Heart right ventricle (tissue), 16 donors: Measurements from ENCODE around the gene SH3RF2. TPM values are rescaled to one million over a fixed set of nuclear protein-coding genes. Genes with fewer than 3 reads are reported as not detected.
A peak's percentile ranks its signal among the peaks of the same experiment; 100 is the strongest.

Experiments used
- ATAC-seq, 8 donors: fragments of 200-7000 bp; cut with Tn5 transposase; one replicate each; pipeline ENCODE4 v1.9.1; 2020; ENCODE audit warnings: mild to moderate bottlenecking in 8 of 8, moderate library complexity in 8 of 8, moderate number of reproducible peaks in 1 of 8
- DNase-seq, 2 donors: peaks; one replicate each; pipeline ENCODE4 v3.0.0-alpha.2; 2020
- H3K27ac ChIP-seq, 10 donors: fragments of 200-600 bp; sonication (generic) in 2 of 10; one replicate each; pipeline versions ENCODE4 v1.5.0 to v1.8.0; 2020 to 2022; ENCODE audit warnings: mild to moderate bottlenecking in 3 of 10
- H3K27me3 ChIP-seq, 7 donors: fragments of 200-600 bp; one replicate each; pipeline ENCODE4 v1.8.0; 2021 to 2022; ENCODE audit warnings: mild to moderate bottlenecking in 2 of 7
- H3K36me3 ChIP-seq, 9 donors: fragments of 200-600 bp; sonication (generic) in 1 of 9; one replicate each; pipeline versions ENCODE4 v1.5.0 to v1.8.0; 2020 to 2022; ENCODE audit warnings: mild to moderate bottlenecking in 2 of 9
- H3K4me1 ChIP-seq, 9 donors: fragments of 200-600 bp; sonication (generic) in 1 of 9; one replicate each; pipeline versions ENCODE4 v1.5.0 to v1.8.0; 2020 to 2022; ENCODE audit warnings: mild to moderate bottlenecking in 4 of 9
- H3K4me3 ChIP-seq, 10 donors: fragments of 200-600 bp; sonication (generic) in 2 of 10; one replicate each; pipeline versions ENCODE4 v1.5.0 to v1.8.0; 2020 to 2022; ENCODE audit warnings: mild to moderate bottlenecking in 7 of 10, moderate library complexity in 2 of 10
- H3K9me3 ChIP-seq, 11 donors: fragments of 200-600 bp in 10 of 11; sonication (generic) in 2 of 11; one replicate each; pipeline versions ENCODE4 v1.5.0 to v1.8.0; 2013 to 2022; ENCODE audit warnings: mild to moderate bottlenecking in 2 of 11, control low read depth in 1 of 11, moderate library complexity in 1 of 11
- WGBS, 2 donors: extraction: QIAGEN DNeasy Blood & Tissue Kit; methylation state at CpG; one replicate each; pipeline ENCODE4 v1.1.7; 2013; ENCODE audit warnings: inconsistent platforms in 1 of 2; 5-methylcytosine and 5-hydroxymethylcytosine counted together
- intact Hi-C, 10 donors: fragments of 100-400 bp; cut with DNase I; formaldehyde crosslinking; loops; one replicate each; pipeline versions ENCODE4 v1.11.1 to v1.14.2; 2022
- polyA plus RNA-seq, 2 donors: library from polyadenylated mRNA; stranded (reverse); fragments of 200-250 nt; gene quantifications; one replicate each; pipeline ENCODE4 v1.2.3, GENCODE V29; 2013
- total RNA-seq, 10 donors: library from RNA; stranded (reverse); fragmentation: NEBNext Ultra II Directional in 3 of 10; extraction: Animal tissue kit (Norgen Biotek cat#: 25700) in 3 of 10; gene quantifications; one replicate each; pipeline versions ENCODE4 v1.2.1 to v1.2.4, GENCODE V29; 2021 to 2023
- TF ChIP-seq, protein P1 (sequence below), 9 donors: fragments of 200-600 bp; sonication (generic) in 2 of 9; IDR thresholded peaks; one replicate each; pipeline versions ENCODE4 v1.5.0 to v1.8.0; 2021 to 2022; ENCODE audit warnings: antibody characterized with exemption in 9 of 9, mild to moderate bottlenecking in 5 of 9, moderate library complexity in 1 of 9
- donor health status: Arrhythmogenic right ventricular cardiomyopathy.
- donor health status: ischemic (EF 13 %, LVEDD 7.1; RV severe dilation, severe dysfunction).
- donor health status: healthy with polysubstance abuse.
- donor health status: DM: no; HTN: yes; CAD: no.
- donor health status: DM: no; HTN: no; CAD: no.
- donor health status: ischemic (EF 25% LVEDD 6.9; RV normal size, moderate dysfunction).
- donor health status: ischemic (EF 25% LVEDD 5.7; RV mildly dilated, moderate dysfunction).
- donor health status: healthy.
- donor health status: DM: yes; HTN: yes; CAD: no.
- donor health status: Ischemic cardiomyopathy.
- donor health status: ischemic (EF 35%, LVEDD 5.7; RV mildly dilated, moderate dysfunction).
- donor health status: nonischemic (EF 11% LVEDD 7.7; RV severe dilation, severe dysfunction).
- donor health status: DM: yes; HTN: yes; CAD: no.
- donor health status: PGD.
- donor health status: ischemic (EF 29% LVEDD 5.4; RV normal size, mild dysfunction).
- donor health status: nonischemic (EF 23%, LVEDD 6.1; RV moderate dilation, normal function).

The SH3RF2 gene
- total and polyA plus RNA-seq, 12 donors = 32.9 to 887 (median 219) TPM

- no peak for DNase-seq
- peaks cover 0 to 16% (median 5%) of the 10 kb centered on the region in 11 donors for H3K9me3 ChIP-seq
- H3K27me3 ChIP-seq = no peaks in the 10 kb centered on the region
- WGBS, 2 donors = 57 to 65% methylated on average over 3 of the region's 3 CpGs
- ATAC-seq = no peak
- H3K4me3 ChIP-seq = no peak overlapping the region
- H3K27ac ChIP-seq = no peak overlapping the region
- intact Hi-C loops = no loop called here
- no peaks in the 10 kb centered on the region for H3K4me1 ChIP-seq
- H3K36me3 ChIP-seq = no peaks in the 10 kb centered on the region
- TF ChIP-seq, protein P1, sequence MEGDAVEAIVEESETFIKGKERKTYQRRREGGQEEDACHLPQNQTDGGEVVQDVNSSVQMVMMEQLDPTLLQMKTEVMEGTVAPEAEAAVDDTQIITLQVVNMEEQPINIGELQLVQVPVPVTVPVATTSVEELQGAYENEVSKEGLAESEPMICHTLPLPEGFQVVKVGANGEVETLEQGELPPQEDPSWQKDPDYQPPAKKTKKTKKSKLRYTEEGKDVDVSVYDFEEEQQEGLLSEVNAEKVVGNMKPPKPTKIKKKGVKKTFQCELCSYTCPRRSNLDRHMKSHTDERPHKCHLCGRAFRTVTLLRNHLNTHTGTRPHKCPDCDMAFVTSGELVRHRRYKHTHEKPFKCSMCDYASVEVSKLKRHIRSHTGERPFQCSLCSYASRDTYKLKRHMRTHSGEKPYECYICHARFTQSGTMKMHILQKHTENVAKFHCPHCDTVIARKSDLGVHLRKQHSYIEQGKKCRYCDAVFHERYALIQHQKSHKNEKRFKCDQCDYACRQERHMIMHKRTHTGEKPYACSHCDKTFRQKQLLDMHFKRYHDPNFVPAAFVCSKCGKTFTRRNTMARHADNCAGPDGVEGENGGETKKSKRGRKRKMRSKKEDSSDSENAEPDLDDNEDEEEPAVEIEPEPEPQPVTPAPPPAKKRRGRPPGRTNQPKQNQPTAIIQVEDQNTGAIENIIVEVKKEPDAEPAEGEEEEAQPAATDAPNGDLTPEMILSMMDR (IDR thresholded peaks at IDR 0.05) = no peak
Measured at GRCh38 chr5:145903867-145904266, 32.5 kb upstream of the SH3RF2 start.

DNA sequence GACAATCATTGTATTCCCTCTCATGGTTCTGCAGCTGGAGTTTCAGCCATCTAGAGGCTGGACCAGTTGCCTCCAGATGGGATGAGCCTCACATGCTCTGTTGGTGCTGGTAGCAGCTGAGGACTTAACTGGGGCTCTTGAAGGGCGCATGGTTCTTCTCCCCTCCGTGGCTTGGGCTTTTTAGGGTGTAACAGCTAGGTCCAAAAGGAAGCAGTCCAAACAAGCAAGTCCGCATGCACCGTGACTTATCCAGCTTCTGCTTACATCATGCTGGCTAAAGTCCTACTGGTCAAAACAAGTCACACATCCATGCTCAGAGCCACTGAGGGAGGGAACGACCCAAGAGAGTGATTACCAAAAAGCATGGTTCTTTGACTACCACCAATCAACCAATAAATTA is 31.6 kb upstream of the SH3RF2 start:
- intact Hi-C loops = loop anchor here in 1 of 10 donors (5.0 kb wide), 1 partner anchor 143 kb away; no protein-coding TSS in a partner anchor
- 80 to 85% methylated on average over 5 of the region's 5 CpGs for WGBS, 2 donors
- H3K9me3 ChIP-seq = peaks cover 0 to 9% (median 0%) of the 10 kb centered on the region in 11 donors

DNA sequence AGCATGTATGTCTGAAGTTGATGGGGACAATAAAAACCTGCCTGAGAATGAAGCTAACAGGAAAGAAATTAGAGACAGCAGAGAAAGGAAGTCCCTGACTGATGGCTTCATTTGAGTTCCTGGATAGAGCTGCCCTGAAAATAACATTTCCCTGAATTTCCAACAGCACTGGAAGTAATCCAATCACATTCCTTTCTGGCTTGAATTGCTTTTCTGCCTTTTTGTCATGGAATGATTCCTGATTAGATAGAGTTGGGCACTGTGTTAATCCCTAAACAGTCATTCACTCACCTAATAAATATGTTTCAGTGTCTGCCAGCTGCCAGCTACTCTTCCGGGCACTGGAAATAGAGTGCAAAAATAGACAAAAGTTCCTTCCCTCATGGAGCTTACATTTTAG is 30.0 kb upstream of the SH3RF2 start:
- no peaks in the 10 kb centered on the region for H3K36me3 ChIP-seq
- ATAC-seq = no peak
- no peaks in the 10 kb centered on the region for H3K9me3 ChIP-seq
- H3K27me3 ChIP-seq = no peaks in the 10 kb centered on the region
- no peak for DNase-seq
- TF ChIP-seq, protein P1 (IDR thresholded peaks at IDR 0.05) = no peak
- H3K27ac ChIP-seq = no peak overlapping the region
- H3K4me1 ChIP-seq = no peaks in the 10 kb centered on the region
- no peak overlapping the region for H3K4me3 ChIP-seq
- intact Hi-C loops = loop anchor here in 1 of 10 donors (5.0 kb wide), 1 partner anchor 141 kb away; no protein-coding TSS in a partner anchor
- WGBS, 2 donors = 73 to 88% methylated on average over 1 of the region's 1 CpG

More for the DNA sequence above, 31.6 kb upstream of the SH3RF2 start:
- TF ChIP-seq, protein P1 (IDR thresholded peaks at IDR 0.05) = no peak
- no peaks in the 10 kb centered on the region for H3K27me3 ChIP-seq
- ATAC-seq = no peak
- H3K4me3 ChIP-seq = no peak overlapping the region
- DNase-seq = no peak
- H3K36me3 ChIP-seq = no peaks in the 10 kb centered on the region
- H3K4me1 ChIP-seq = no peaks in the 10 kb centered on the region
- no peak overlapping the region for H3K27ac ChIP-seq

DNA sequence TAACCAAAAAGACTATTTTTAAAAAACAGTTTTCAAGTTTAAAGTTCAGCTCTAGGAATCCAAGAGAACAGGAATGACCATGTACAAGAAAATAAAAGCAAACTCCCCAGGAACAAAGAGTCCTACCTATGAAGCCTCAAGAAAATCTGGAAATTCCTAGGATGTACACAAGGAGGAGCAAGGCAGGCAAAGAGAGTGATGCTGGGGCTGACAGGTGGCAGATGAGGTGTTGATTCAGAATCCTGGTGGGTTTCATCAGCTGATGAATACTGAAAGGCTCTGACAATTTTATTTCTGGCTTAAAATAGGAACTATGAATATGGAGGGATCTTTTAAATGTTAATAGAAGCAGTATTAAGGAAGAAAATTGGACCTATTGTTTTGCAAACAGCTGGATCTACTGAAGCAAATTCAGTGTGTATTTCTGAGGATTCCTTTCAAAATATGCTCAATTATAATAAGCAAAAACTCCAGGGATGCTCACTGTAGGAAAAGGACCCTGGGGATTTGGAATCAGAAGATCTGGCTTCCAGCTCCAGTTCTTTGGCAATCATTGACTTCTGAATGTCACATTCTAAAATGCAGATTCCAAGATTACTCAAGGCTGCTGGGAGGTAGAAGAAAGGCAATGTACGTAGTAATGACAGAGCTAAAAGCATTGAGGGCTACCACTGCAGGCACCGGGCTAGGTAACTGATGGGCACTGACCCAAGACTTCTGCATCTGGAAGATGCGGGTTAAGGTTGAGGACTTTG is 28.0 kb upstream of the SH3RF2 start:
- ATAC-seq (no peak), DNase-seq (no peak)
- intact Hi-C loops = loop anchor here in 1 of 10 donors (5.0 kb wide), 1 partner anchor 139 kb away; no protein-coding TSS in a partner anchor
- TF ChIP-seq, protein P1 (IDR thresholded peaks at IDR 0.05) = peak in 3 of 9 donors; percentile 11 to 34 (median 32)
- WGBS, 2 donors = 68 to 70% methylated on average over 3 of the region's 3 CpGs
- Histone ChIP-seq H3K9me3 (no peaks in the 10 kb centered on the region), H3K4me1 (no peaks in the 10 kb centered on the region), H3K36me3 (no peaks in the 10 kb centered on the region), H3K4me3 (no peak overlapping the region), H3K27ac (no peak overlapping the region), H3K27me3 (no peaks in the 10 kb centered on the region)
